ENCODE data around the gene C1QTNF6. TPM values are rescaled to one million over a fixed set of nuclear protein-coding genes. Genes with fewer than 3 reads are reported as not detected.
A peak's percentile ranks its signal among the peaks of the same experiment; 100 is the strongest.

C1QTNF6 gene
- total and polyA plus RNA-seq, 2 donors (not counting 3 experiments of a cell fraction or from before 2014, with no cell fraction given) = 20.2 to 27.6 TPM

DNA sequence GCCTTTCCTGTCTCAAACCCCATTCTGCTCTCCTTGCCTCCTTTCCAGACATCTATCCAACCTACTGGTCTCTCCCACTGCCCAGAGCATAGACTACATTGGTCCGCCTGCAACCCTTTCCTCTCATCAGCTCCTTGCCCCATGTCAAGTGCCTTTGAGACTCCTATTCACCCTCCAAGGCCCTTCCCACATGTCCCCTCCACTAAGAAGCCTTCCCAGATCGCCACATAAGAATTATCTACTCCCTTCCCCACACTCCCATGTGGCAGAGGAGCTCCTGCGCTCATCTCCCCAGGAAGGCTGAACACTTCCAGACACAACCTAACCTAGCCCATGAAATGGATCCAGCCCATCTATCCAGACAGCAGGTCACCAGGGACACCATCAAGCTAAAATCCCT is 10.3 kb downstream of the C1QTNF6 start:
- BruUV-seq (replicated peaks) = no TSS peak
- TF ChIP-seq POLR2AphosphoS5 (IDR thresholded peaks at IDR 0.05; ENCODE audit: insufficient read depth, low read depth, low read length) (no peak), POLR2A (IDR thresholded peaks at IDR 0.05; ENCODE audit: low read depth, low read length) (no peak), EZH2 (IDR thresholded peaks at IDR 0.05; ENCODE audit: borderline replicate concordance, low read depth, low read length, severe bottlenecking) (no peak), MYC (IDR thresholded peaks at IDR 0.05; ENCODE audit: low read depth, low read length) (no peak), JUN (IDR thresholded peaks at IDR 0.05; ENCODE audit: borderline replicate concordance, insufficient read depth, insufficient read length, low read depth) (no peak), GATA2 (IDR thresholded peaks at IDR 0.05; ENCODE audit: insufficient read depth, insufficient read length, low read depth, low read length) (no peak), FOS (IDR thresholded peaks at IDR 0.05; ENCODE audit: borderline replicate concordance, insufficient read depth, low read length) (no peak)
- TF ChIP-seq, protein P1, sequence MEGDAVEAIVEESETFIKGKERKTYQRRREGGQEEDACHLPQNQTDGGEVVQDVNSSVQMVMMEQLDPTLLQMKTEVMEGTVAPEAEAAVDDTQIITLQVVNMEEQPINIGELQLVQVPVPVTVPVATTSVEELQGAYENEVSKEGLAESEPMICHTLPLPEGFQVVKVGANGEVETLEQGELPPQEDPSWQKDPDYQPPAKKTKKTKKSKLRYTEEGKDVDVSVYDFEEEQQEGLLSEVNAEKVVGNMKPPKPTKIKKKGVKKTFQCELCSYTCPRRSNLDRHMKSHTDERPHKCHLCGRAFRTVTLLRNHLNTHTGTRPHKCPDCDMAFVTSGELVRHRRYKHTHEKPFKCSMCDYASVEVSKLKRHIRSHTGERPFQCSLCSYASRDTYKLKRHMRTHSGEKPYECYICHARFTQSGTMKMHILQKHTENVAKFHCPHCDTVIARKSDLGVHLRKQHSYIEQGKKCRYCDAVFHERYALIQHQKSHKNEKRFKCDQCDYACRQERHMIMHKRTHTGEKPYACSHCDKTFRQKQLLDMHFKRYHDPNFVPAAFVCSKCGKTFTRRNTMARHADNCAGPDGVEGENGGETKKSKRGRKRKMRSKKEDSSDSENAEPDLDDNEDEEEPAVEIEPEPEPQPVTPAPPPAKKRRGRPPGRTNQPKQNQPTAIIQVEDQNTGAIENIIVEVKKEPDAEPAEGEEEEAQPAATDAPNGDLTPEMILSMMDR (IDR thresholded peaks at IDR 0.05; ENCODE audit: extremely low read depth in 1 of 2, insufficient read depth in 1 of 2, low read depth in 1 of 2, low read length in 2 of 2) = no peak
- TF ChIP-seq, protein P2, sequence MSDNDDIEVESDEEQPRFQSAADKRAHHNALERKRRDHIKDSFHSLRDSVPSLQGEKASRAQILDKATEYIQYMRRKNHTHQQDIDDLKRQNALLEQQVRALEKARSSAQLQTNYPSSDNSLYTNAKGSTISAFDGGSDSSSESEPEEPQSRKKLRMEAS (IDR thresholded peaks at IDR 0.05; ENCODE audit: insufficient read depth, insufficient read length) = no peak
- no peak for DNase-seq (ENCODE audit: low read depth, low spot score)
- intact Hi-C loops (cut with micrococcal nuclease) = no loop called here
- dilution Hi-C loops (cut with MboI; ENCODE audit: extremely low pct_ligation_motif_present, low sequenced_read_pairs) = no loop called here
- Histone ChIP-seq H3K4me1 (ENCODE audit: control insufficient read depth, extremely low read depth, insufficient read depth, low read length) (peaks cover 30% of the 10 kb centered on the region), H3K79me2 (ENCODE audit: control insufficient read depth, insufficient read depth, low read length) (no peaks in the 10 kb centered on the region), H3K4me2 (ENCODE audit: insufficient read depth, low read length) (no peak overlapping the region), H3K27me3 (ENCODE audit: control insufficient read depth in 2 of 2, insufficient read depth in 2 of 2, low read length in 2 of 2) (no peaks in the 10 kb centered on the region), H3K9me1 (replicated peaks; ENCODE audit: control insufficient read depth, extremely low read depth, insufficient read depth, low read length) (no peaks in the 10 kb centered on the region), H3K9ac (replicated peaks; ENCODE audit: extremely low read depth, insufficient read depth, low read length) (no peak overlapping the region), H3K9me3 (replicated peaks; ENCODE audit: control insufficient read depth, insufficient read depth, low read length) (no peaks in the 10 kb centered on the region), H3K4me3 (replicated peaks in 1 of 3; ENCODE audit: insufficient read depth in 1 of 3, low read depth in 1 of 3, low read length in 3 of 3) (no peak overlapping the region), H4K20me1 (replicated peaks; ENCODE audit: control insufficient read depth, extremely low read depth, insufficient read depth, low read length) (no peaks in the 10 kb centered on the region), H3K36me3 (ENCODE audit: control insufficient read depth in 2 of 2, extremely low read depth in 1 of 2, insufficient read depth in 2 of 2, low read length in 2 of 2) (no peaks in the 10 kb centered on the region), H3K27ac (ENCODE audit: insufficient read depth, low read depth, low read length) (peak overlapping the region; percentile 82), H2AFZ (ENCODE audit: low read depth, low read length) (no peak overlapping the region)
- no peak for FAIRE-seq
- ChIA-PET POLR2A (no interaction called here), CTCF (interaction anchor here (0.9 to 5.5 kb wide), 5 partner anchors 9 to 45 kb away, joined by 3 to 54 read pairs (median 7); partner anchors contain the start of gene C1QTNF6)

Data from endothelial cell of umbilical vein (primary cell).